Glomerular visceral epithelial cell (primary cell): ENCODE data around the gene TFAP2B.

Experiments used
- DNase-seq: peaks from one replicate; pipeline ENCODE4 v3.0.0-alpha.2; 2016; ENCODE audit errors: extremely low spot score

Gene TFAP2B

DNA sequence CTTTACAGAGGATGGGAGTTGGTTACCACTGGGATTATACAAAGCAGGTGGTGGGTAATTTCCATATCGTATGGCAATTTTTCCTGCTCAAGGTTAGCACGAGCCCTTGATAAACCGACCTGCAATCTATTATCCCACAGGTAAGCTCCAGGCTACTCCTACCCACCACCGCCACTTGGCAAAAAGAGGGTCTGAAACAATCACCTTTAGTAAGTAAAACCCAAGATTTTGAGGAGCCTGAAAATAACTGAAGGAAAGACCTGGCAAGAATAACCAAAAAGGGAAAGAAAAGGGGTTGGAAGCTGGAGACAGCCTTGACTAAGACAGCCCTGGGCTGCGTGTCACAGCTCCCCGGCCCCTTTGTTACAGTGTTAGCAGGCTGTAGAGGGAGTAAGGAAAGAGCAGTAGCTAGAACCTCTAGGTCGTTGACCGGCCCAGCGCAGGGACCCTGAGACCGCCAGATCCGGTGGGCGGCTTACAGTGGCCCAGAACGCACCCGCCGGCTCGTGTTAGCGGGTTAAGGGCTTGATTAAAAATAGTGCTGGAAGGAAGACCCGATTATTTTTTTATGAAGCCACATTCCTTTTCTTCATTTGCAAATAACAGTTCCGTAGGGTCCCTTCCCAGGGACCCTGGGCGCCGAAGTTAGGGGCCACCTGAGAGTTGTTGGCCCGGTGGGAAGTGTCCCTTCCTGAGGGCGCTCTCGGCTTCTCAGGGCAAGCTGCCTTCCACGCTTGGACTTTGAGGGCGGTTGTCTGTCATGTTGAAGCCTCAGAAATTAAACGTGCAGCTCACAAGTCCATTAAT is 30.5 kb downstream of the TFAP2B start:
- DNase-seq, result no peak

DNA sequence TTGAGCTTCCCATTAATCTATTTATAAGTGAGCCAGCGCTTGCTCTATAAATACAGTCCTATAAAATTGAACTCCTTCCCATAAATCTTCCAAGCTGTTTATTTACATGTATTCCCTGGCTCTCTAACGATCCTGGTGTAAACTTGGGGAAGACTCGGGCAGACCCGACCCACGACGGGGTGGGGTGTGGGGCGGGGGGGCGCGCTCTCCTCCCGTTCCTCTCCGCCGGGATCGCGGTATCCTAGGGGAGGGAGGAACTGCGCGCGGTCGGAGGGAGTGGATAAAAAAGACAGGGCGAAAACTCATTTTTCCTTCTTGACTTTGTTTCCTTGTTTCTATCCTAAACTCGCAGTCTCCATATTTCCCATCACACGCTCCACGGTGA is 31.1 kb downstream of the TFAP2B start:
- no peak for DNase-seq

DNA sequence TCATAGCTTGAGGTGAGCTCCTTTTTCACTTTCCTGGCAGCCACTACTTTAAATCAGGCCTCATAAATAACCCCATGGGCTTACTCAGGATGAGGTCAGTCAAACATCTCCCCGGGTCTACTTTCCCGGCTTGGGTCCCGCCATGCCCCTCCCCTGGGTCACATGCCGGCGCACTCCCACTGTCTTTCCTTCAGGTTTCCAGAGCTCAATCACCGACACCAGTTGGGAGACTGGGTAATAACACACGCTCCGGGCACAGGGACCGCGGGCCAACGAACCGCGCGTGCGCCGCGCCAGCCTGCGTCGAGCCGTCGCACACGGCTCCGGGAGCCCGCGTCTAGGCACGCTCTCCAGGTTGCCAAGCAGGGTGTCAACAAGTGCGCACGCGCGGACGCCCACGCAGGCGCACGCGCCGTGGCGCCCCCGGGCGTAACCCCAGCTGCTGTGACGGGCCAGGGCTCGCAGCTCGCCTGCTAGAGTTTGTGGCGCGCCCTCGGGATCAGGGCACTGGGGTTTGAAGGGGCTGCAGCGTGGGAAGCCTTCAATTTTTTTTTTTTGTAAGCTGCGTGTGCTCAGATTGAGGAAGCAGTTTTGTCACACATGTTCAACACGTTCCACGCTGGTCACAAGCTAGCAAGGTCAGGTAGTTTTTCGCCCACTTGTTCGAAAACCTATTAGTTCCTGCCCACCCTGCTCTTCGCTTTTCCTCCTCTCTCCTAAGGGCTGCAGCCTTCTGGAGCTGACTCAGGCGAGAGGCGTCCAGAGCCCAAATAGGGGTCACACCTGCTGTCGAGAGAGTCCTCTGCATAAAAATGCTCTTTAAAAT is 31.8 kb downstream of the TFAP2B start:
- no peak for DNase-seq

DNA sequence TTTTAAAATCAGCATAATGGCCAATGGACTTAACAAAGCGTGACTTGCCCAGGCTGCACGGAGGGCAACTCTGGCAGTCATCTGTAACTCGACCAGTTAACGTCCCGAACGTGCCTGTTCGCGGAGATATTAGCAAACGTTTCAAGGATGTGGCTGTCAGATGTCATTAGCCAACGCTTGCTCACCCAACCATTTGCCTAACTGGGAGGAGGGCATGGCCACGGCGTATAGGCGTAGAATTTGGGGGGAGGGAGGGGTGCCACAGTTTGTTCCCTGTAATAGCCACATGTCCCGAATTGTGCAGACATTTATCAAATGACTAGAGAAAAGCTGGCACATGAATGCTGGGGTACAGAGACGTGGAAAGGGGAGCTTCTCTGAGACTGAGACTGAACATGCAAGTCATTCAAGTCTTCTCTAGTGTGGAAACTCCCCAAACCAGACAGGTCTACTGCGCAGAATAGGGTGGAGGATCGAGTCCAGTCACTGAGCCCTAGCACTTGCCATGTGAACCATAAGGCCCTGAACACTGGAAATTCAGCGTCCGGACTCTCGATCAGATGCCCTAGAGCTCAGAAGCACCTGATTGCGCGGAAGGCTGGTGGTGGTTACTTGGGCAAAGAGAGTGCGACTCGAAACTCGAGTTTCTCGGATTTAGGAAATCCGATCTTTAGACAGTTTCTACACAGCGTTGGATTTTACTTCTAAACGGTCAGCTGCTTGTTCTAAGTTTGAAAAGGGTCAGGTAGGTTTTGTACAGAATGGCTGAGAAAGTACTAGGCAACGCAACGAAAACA is 32.6 kb downstream of the TFAP2B start:
- no peak for DNase-seq

DNA sequence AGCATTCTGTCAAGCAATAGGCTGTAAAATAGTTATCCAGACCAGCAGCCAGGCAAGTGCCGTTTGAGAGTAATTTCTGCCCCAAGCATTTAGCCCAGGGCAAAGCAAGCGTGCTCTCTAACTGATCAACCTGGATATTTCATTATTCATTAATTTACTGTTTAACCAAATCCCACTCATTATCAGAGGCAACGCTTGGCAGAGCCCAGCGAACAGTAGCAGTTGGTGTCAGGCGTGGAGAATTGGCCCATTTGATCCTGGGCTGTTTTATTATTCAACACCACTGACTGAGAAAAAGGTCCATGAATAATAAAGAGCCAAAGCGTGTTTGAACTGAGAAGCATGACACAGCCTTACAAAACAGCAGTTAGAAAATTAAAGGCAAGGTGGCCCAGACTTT is 35.3 kb downstream of the TFAP2B start:
- no peak for DNase-seq

DNA sequence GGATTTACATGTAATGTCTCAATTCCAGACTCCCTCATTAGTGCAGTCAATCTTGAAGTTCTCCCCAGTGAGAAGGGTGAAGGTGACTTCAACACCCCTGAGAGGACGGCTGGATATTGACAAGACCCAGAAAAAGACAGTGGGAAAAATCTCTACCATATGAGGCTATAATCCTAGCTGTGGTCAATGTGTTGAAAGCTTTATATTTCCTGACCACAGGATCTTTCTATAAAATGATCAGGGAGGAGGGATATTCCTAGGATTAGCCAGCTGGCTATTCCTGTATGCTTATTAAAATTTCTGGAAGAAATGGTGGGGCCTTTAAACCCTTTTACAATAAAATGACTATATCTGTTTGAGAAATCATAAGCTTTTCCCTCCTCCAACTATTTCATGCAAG is 43.0 kb downstream of the TFAP2B start:
- DNase-seq, result no peak

DNA sequence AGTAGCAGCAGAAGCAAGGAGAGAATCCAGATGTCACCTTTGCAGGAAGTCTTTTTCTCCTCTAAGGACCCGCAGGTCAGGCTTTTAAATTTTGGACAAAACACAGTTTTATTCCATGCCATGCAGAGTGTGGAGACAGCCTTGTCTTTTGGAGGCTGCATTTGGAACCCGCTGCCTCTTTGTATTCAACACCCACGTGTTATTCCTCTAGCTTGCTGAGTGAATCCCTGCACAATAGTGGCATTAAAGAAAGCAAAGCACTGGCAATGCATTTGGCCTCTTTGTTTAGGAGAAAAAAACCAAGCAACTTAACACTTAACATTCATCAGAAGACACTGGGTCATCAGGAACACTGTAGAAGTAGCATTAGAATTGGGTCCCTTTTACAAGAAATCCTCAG is 43.5 kb downstream of the TFAP2B start:
- DNase-seq, result no peak

DNA sequence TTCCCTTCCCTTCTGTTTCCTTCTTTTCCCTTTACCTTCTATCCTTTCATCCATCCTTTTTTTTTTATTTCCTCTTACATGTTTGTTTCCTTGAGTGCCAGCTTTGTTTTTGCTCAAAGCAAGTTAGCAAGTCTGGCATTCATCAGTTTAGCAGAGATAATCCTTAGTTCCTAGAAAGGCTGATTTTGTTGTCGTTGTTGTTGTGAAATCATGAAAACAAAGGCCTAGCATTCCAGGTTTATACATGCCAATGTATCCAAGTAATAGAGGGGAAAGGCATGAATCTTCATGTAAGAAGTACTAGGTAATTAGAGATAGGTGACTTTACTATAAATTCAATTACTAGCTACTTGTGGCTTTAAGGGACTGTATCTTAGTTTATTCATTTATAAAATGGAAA is 45.9 kb downstream of the TFAP2B start:
- no peak for DNase-seq

DNA sequence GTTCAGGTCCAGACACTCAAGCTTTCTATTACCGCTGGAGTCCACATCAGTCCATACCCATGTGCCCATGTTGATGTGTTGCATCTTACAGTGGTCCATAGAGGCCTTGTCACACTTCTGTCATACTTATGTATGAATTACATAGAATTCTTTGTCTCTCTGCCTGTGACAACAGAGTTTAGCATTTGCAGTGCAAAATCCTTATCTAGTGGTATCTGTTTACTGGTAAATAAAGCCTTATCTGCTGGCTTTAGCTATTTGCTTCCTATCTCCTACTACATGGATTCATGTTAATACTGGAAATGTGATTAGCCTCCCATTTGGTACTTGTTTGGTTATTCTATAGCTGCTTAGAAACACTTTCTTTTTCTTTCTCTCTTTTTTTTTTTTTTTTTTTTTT is 49.8 kb downstream of the TFAP2B start:
- DNase-seq, result no peak

DNA sequence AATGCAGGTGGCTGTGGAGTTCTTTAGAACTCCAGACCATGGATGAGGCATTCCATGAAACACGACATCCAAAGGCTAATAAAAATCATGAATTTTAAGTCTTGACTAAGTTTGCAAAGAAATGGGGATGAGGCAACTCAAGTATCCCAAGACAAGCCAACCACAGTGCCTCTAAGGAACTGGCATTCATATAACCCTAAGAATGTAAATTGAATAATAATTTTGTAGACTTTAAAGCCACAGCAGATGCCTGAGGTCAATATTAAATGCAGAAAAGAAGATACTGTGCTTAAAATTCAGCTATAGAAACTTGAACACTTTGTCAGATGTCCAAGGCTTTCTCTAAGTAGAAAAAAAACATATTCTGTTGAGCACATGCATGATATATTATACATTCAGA is 54.5 kb downstream of the TFAP2B start:
- no peak for DNase-seq

DNA sequence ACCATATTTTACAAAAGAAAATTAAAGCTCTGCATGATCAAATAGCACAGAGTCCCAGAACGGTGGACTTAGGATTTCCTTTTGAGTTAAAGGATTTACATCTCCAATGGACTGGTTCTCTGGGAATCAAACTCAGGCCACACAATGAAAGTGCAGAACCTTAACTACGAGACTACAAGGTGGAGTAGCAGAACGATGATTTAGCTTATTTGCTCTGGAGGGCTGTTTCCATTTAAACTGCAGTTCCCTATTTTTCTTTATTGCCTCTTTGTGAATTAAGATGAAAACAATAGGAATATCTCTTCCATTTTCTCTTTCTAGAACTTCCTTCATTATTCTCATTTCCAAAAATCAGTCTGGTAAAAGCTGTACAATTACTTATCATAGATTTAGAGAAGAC is 65.7 kb downstream of the TFAP2B start:
- DNase-seq, result no peak

DNA sequence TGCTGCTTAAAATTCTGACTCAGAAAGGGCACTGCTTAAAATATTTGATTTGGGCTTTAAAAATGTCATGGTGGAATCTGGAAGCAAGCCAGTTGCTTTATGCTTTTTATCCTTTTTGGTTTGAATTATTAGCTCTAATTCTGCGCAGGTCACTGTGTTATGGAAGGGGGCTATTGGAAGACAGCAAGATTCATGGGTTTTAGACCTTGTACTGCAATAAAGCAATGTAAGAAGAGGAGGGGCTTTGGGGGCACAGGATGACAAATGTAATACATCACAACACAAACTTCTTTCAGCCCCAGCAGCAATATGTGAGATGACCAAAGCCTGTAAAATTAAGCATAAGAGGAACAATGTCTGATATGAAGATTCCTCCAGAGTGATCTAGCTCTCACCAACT is 68.4 kb downstream of the TFAP2B start:
- DNase-seq, result no peak

DNA sequence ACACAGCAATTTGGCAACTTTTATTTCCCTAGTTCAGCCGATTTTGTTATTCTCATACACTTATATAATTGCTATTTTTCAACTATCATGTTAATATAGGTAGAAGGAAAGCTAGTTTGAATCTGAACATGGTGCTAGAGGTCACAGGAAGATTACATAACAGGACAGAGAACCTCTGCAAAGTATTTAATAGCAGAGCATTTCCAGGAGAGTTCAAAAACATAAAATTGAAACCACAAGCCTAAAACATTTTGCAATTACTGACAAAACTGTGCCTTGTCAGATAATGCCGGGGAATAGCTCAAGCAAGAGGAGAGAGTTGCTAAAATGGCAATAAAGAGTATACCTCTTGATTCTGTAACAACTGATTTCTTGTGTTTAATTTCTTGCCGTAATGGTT is 70.8 kb downstream of the TFAP2B start:
- DNase-seq, result no peak

DNA sequence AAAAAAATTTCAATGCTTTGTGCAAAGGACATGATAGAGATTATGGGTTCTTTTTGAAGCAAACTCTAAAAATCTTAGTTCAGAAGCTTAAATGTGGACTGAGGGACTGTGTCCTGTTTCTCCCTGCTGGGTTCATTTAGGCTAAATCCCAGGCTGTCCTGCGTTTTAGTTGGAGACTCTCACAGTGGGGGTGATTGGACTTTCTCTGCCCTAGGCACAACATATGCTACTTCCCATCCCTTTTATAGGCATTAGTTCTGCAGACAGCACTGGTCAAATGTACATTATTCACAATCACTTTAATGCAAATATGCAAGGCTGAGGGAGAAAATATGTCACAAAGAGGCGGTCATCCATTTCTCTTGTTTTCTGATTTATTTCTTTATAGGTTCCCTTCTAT is 71.3 kb downstream of the TFAP2B start:
- no peak for DNase-seq

DNA sequence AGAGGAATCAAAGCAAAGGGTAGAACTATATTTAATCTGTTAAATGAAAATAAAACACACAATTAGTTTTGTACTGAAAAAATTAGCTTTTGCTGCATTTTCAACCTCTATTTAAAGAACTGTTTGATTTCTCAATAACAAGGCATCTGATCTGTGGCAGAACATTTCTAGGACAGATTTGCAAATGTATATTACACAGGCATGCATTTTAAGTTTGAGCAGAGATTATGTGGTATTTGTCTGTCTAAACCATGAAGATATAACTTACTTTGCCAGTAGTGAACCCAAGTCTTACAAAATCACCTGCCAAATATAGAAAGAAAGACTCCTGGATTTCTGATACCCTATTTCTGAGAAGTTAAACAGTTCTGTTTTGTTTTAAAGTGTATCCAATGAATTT is 71.9 kb downstream of the TFAP2B start:
- no peak for DNase-seq

DNA sequence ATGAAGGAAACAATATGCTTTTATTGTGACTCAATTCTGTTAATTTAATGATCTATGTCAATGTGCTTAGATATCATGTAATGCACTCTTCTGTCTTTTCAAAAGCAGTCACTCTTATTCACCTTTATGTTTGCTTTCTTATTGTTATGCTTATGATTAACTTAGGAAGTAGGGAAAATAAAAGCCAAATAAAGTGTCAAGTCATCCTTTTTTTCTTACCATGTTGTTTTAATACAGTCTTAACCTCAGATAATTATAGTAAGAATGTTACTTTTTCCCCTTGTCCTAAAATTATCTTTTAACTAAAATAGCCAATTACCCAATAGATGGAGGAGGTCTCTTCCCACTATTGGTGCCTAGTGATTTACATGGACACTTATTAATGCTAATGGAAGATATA is 72.6 kb downstream of the TFAP2B start:
- no peak for DNase-seq
